Measurements from ENCODE around the gene SLC25A38. TPM values are rescaled to one million over a fixed set of nuclear protein-coding genes. Genes with fewer than 3 reads are reported as not detected.
"Not testable (repeated sequence)": the region's sequence is repeated elsewhere in the genome, so short reads cannot be mapped to it uniquely, and the experiment has no call there.

SLC25A38 gene
- polyA plus RNA-seq, 1 donor (not counting 4 experiments of a cell fraction or from before 2014, with no cell fraction given), result 40.2 TPM

DNA sequence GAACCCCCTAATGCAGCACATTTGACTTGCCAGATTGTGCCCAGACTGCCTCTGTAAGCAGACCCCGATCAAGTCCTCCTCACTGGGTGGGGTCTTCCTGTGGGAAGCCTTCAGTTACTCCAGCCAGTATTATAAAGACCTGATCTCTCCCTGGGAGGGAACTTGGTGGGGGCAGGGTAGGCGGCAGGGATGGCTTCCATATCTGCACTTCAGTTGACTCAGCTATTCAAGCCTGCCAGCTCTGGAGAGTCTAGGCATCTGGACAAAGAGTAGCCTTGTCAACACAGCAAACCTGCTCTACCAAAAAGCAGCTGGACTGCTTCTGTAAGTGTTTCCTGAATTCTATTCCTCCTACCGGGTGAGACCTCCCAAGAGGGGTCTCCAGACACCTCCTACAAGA lies 21.0 kb upstream of the SLC25A38 start:
- dilution Hi-C loops (cut with MboI; ENCODE audit: extremely low pct_ligation_motif_present, low sequenced_read_pairs), result no loop called here
- Histone ChIP-seq H3K4me2 (ENCODE audit: control insufficient read depth, extremely low read depth, insufficient read depth, low read depth, low read length) (no peak overlapping the region), H3K27ac (ENCODE audit: control insufficient read depth, insufficient read depth, low read length) (no peak overlapping the region), H3K4me1 (ENCODE audit: control insufficient read depth, extremely low read depth, insufficient read depth, low read length) (peaks cover 5% of the 10 kb centered on the region), H3K36me3 (ENCODE audit: control insufficient read depth in 2 of 2, extremely low read depth in 1 of 2, insufficient read depth in 2 of 2, low read length in 2 of 2) (no peaks in the 10 kb centered on the region), H2AFZ (ENCODE audit: control insufficient read depth, low read length) (no peak overlapping the region), H4K20me1 (ENCODE audit: control insufficient read depth, extremely low read depth, insufficient read depth, low read length) (no peaks in the 10 kb centered on the region), H3K79me2 (ENCODE audit: control insufficient read depth, insufficient read depth, low read length) (no peaks in the 10 kb centered on the region), H3K9me1 (ENCODE audit: control insufficient read depth, extremely low read depth, insufficient read depth, low read length) (no peaks in the 10 kb centered on the region), H3K9me3 (ENCODE audit: control insufficient read depth, low read depth, low read length) (no peaks in the 10 kb centered on the region), H3K4me3 (ENCODE audit: control insufficient read depth in 2 of 3, extremely low read depth in 1 of 3, insufficient read depth in 2 of 3, low read depth in 1 of 3, low read length in 3 of 3) (no peak overlapping the region), H3K9ac (ENCODE audit: control insufficient read depth, extremely low read depth, insufficient read depth, low read length) (no peak overlapping the region), H3K27me3 (ENCODE audit: control insufficient read depth, extremely low read depth, insufficient read depth, low read length) (peaks cover 6% of the 10 kb centered on the region)
- no peak for TF ChIP-seq EZH2 (IDR thresholded peaks at IDR 0.05; ENCODE audit: low read length)
- TF ChIP-seq, protein P1, sequence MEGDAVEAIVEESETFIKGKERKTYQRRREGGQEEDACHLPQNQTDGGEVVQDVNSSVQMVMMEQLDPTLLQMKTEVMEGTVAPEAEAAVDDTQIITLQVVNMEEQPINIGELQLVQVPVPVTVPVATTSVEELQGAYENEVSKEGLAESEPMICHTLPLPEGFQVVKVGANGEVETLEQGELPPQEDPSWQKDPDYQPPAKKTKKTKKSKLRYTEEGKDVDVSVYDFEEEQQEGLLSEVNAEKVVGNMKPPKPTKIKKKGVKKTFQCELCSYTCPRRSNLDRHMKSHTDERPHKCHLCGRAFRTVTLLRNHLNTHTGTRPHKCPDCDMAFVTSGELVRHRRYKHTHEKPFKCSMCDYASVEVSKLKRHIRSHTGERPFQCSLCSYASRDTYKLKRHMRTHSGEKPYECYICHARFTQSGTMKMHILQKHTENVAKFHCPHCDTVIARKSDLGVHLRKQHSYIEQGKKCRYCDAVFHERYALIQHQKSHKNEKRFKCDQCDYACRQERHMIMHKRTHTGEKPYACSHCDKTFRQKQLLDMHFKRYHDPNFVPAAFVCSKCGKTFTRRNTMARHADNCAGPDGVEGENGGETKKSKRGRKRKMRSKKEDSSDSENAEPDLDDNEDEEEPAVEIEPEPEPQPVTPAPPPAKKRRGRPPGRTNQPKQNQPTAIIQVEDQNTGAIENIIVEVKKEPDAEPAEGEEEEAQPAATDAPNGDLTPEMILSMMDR (optimal IDR thresholded peaks at IDR 0.05 in 1 of 3, IDR thresholded peaks at IDR 0.05 in 1 of 3, conservative IDR thresholded peaks at IDR 0.05 in 1 of 3; ENCODE audit: extremely low read depth in 1 of 3, insufficient read depth in 2 of 3, low read length in 3 of 3), result no peak
- DNase-seq (ENCODE audit: low read depth, low spot score) (no peak), FAIRE-seq (no peak)

DNA sequence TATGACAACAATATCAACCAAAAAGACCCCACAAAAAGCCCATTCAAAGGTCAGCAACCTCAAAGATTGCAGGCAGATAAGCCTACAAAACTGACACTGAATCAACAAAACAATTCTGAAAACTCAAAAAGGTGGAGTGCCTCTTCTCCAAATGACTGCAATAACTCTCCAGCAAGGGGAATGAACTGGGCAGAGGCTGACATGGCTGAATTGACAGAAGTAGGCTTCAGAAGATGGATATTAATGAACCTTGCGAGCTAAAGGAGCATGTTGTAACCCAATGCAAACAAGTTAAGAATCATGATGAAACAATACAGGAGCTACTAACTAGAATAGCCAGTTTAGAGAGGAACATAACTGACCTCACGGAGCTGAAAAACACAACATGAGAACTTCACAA lies 20.4 kb upstream of the SLC25A38 start:
- Histone ChIP-seq H3K4me3 (ENCODE audit: control insufficient read depth in 2 of 3, extremely low read depth in 1 of 3, insufficient read depth in 2 of 3, low read depth in 1 of 3, low read length in 3 of 3) (no peak overlapping the region), H3K27me3 (ENCODE audit: control insufficient read depth, extremely low read depth, insufficient read depth, low read length) (peaks cover 6% of the 10 kb centered on the region), H3K79me2 (ENCODE audit: control insufficient read depth, insufficient read depth, low read length) (no peaks in the 10 kb centered on the region), H4K20me1 (ENCODE audit: control insufficient read depth, extremely low read depth, insufficient read depth, low read length) (no peaks in the 10 kb centered on the region), H3K9ac (ENCODE audit: control insufficient read depth, extremely low read depth, insufficient read depth, low read length) (no peak overlapping the region), H2AFZ (ENCODE audit: control insufficient read depth, low read length) (no peak overlapping the region), H3K9me1 (ENCODE audit: control insufficient read depth, extremely low read depth, insufficient read depth, low read length) (no peaks in the 10 kb centered on the region), H3K4me2 (ENCODE audit: control insufficient read depth, extremely low read depth, insufficient read depth, low read depth, low read length) (no peak overlapping the region), H3K27ac (ENCODE audit: control insufficient read depth, insufficient read depth, low read length) (no peak overlapping the region), H3K36me3 (ENCODE audit: control insufficient read depth in 2 of 2, extremely low read depth in 1 of 2, insufficient read depth in 2 of 2, low read length in 2 of 2) (no peaks in the 10 kb centered on the region), H3K9me3 (ENCODE audit: control insufficient read depth, low read depth, low read length) (no peaks in the 10 kb centered on the region), H3K4me1 (ENCODE audit: control insufficient read depth, extremely low read depth, insufficient read depth, low read length) (peaks cover 5% of the 10 kb centered on the region)
- FAIRE-seq (no peak), DNase-seq (ENCODE audit: low read depth, low spot score) (no peak)
- TF ChIP-seq, protein P1 (optimal IDR thresholded peaks at IDR 0.05 in 1 of 3, IDR thresholded peaks at IDR 0.05 in 1 of 3, conservative IDR thresholded peaks at IDR 0.05 in 1 of 3; ENCODE audit: extremely low read depth in 1 of 3, insufficient read depth in 2 of 3, low read length in 3 of 3), result no peak
- TF ChIP-seq EZH2 (IDR thresholded peaks at IDR 0.05; ENCODE audit: low read length), result no peak
- dilution Hi-C loops (cut with MboI; ENCODE audit: extremely low pct_ligation_motif_present, low sequenced_read_pairs), result no loop called here

DNA sequence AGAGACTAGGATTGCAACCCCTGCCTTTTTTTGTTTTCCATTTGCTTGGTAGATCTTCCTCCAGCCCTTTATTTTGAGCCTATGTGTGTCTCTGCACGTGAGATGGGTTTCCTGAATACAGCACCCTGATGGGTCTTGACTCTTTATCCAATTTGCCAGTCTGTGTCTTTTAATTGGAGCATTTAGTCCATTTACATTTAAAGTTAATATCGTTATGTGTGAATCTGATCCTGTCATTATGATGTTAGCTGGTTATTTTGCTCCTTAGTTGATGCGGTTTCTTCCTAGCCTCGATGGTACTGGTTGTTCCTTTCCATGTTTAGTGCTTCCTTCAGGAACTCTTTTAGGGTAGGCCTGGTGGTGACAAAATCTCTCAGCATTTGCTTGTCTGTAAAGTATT lies 12.7 kb upstream of the SLC25A38 start:
- H3K4me3 ChIP-seq (ENCODE audit: control insufficient read depth in 2 of 3, extremely low read depth in 1 of 3, insufficient read depth in 2 of 3, low read depth in 1 of 3, low read length in 3 of 3); H3K4me1 ChIP-seq (ENCODE audit: control insufficient read depth, extremely low read depth, insufficient read depth, low read length); H3K27ac ChIP-seq (ENCODE audit: control insufficient read depth, insufficient read depth, low read length); dilution Hi-C loops (cut with MboI; ENCODE audit: extremely low pct_ligation_motif_present, low sequenced_read_pairs); H3K79me2 ChIP-seq (ENCODE audit: control insufficient read depth, insufficient read depth, low read length); H3K4me2 ChIP-seq (ENCODE audit: control insufficient read depth, extremely low read depth, insufficient read depth, low read depth, low read length); FAIRE-seq; H4K20me1 ChIP-seq (ENCODE audit: control insufficient read depth, extremely low read depth, insufficient read depth, low read length); DNase-seq (ENCODE audit: low read depth, low spot score); H3K9me3 ChIP-seq (ENCODE audit: control insufficient read depth, low read depth, low read length); H3K9me1 ChIP-seq (ENCODE audit: control insufficient read depth, extremely low read depth, insufficient read depth, low read length); H3K9ac ChIP-seq (ENCODE audit: control insufficient read depth, extremely low read depth, insufficient read depth, low read length); H3K36me3 ChIP-seq (ENCODE audit: control insufficient read depth in 2 of 2, extremely low read depth in 1 of 2, insufficient read depth in 2 of 2, low read length in 2 of 2); H2AFZ ChIP-seq (ENCODE audit: control insufficient read depth, low read length); H3K27me3 ChIP-seq (ENCODE audit: control insufficient read depth, extremely low read depth, insufficient read depth, low read length): not testable (repeated sequence)
